HUES6 (cell line): ENCODE data around the gene PRKG1.

Experiments
- H3K27ac ChIP-seq: 2 replicates; pipeline ENCODE4 v1.7.0; 2013; ENCODE audit warnings: low read depth, mild to moderate bottlenecking, low read length, inconsistent platforms
- H3K27me3 ChIP-seq: 2 replicates; pipeline ENCODE4 v1.6.1; 2013; ENCODE audit warnings: low read length; ENCODE audit not compliant: control insufficient read depth, insufficient read depth
- H3K36me3 ChIP-seq: 2 replicates; pipeline ENCODE4 v1.6.1; 2013; ENCODE audit warnings: low read length; ENCODE audit not compliant: control insufficient read depth, insufficient read depth
- H3K4me1 ChIP-seq: 2 replicates; pipeline ENCODE4 v1.6.1; 2013; ENCODE audit warnings: low read length; ENCODE audit not compliant: control insufficient read depth, insufficient read depth
- H3K4me3 ChIP-seq: 2 replicates; pipeline ENCODE4 v1.5.1; 2013; ENCODE audit warnings: low read depth, low read length
- H3K9ac ChIP-seq: one replicate; pipeline ENCODE4 v1.6.1; 2013; ENCODE audit warnings: mild to moderate bottlenecking, low read length
- H3K9me3 ChIP-seq: 2 replicates; pipeline ENCODE4 v1.6.1; 2013; ENCODE audit warnings: low read depth, low read length; ENCODE audit not compliant: control insufficient read depth, insufficient read depth

The PRKG1 gene

DNA sequence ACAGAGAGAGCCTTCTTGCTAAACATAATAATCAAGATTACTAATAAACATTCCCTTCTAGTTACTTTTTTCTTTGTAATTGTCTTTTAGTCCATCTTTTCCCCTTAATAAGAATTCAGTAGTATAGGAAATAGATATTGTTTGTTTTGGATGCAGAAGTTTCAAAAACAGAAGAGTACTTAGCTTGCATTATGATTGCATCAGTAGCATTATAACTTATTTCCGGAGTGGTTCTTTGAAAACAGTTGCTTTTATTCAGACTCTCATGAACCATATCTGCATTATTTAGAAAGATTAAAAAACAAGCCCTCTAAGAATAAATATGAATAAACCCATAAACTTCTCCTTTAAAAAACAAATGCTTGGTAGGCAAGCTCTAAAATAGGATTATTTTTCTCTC is 1205.8 kb downstream of the PRKG1 start:
- Histone ChIP-seq H3K36me3 (no peaks in the 10 kb centered on the region), H3K4me1 (no peaks in the 10 kb centered on the region), H3K9ac (no peak overlapping the region), H3K4me3 (no peak overlapping the region), H3K9me3 (no peaks in the 10 kb centered on the region), H3K27me3 (no peaks in the 10 kb centered on the region), H3K27ac (no peak overlapping the region)

DNA sequence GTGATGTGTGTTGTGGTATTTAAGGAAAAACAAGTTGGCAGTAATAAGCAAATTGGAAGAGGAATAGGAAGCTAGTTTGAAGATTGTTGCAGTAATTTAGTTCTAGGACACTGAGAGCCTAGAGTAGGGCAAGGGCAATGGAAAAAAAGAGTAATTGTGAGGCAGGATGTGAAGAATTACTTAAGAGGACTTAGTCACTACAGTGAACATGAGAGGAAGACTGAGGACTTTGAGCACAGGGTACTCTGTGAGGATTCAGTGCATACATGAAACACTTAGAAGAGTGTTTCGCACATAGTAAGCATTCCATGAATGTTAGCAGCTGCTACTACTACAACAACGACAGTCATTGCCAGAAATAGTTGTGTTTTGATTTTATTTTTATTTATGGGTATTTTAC is 1208.9 kb downstream of the PRKG1 start:
- no peaks in the 10 kb centered on the region for H3K9me3 ChIP-seq
- H3K27me3 ChIP-seq = no peaks in the 10 kb centered on the region
- no peak overlapping the region for H3K9ac ChIP-seq
- no peak overlapping the region for H3K4me3 ChIP-seq
- no peaks in the 10 kb centered on the region for H3K36me3 ChIP-seq
- H3K27ac ChIP-seq = no peak overlapping the region
- H3K4me1 ChIP-seq = no peaks in the 10 kb centered on the region

DNA sequence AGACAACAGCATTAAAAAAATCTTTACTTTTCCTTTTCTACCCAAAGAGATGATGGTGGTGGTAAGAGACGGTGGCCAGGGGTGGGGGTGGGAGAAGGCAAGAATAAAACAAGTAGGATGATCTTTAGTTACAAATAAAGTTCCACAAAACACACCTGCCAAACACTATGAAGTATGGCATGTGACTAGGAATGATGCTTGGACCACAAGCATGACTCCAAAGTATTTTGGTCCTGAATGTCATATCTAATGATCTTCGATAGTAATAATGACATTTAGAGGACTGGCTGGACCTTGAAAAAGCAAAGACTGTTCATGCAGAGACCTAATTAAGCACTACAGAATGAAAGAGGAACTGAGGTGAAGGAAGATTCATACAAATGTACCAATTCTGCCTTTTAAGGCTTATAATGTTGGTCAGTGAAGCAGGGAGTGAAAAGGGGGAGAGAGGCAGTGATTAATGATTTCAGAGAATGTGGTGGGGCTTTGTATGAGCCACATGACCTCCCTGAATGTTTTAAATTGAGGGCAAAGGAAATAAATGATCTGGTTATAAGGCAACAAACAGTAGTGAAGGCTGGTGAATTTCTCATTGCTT is 1210.2 kb downstream of the PRKG1 start:
- no peak overlapping the region for H3K27ac ChIP-seq
- no peak overlapping the region for H3K9ac ChIP-seq

DNA sequence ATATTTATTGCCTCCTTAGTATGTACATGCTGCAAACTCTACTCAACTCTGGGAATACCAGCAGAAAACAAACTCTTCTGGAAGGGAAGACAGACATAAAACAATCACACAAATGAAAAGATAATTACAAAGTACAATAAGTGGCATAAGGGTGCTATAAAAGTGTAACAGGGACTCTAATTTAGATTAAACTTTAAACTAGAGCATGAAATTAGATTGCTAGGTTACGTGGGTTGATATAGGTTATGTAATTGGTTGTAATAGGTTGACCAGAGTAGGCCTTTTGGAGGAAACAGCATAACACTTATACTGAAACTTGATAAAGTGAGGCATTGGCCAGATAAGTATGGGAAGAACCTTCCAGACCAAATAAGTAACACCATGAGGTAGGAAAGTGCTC is 1213.6 kb downstream of the PRKG1 start:
- Histone ChIP-seq H3K4me3 (no peak overlapping the region), H3K27me3 (no peaks in the 10 kb centered on the region)

More for the DNA sequence above, 1210.2 kb downstream of the PRKG1 start:
- H3K9me3 ChIP-seq = no peaks in the 10 kb centered on the region
- no peaks in the 10 kb centered on the region for H3K4me1 ChIP-seq
- H3K27me3 ChIP-seq = no peaks in the 10 kb centered on the region
- no peaks in the 10 kb centered on the region for H3K36me3 ChIP-seq
- no peak overlapping the region for H3K4me3 ChIP-seq

DNA sequence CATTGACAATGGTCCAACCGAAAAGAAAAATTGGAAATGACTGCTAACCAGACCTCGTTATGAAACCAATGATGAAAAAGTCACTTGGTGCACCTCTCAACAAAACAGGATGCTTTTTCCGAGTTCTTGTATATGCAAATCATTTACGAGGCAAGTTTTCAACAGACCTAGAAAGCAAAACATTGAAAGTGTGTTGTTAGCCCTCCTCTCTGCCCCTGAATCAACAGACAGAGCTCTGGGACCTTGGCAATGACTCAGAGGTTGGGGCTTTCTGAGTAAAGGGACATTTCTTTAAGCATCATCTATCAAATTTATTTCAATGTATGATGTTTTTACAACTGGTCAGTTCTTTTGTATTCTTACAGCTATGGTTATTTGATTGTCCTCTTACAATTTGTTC is 1223.5 kb downstream of the PRKG1 start:
- Histone ChIP-seq H3K4me1 (no peaks in the 10 kb centered on the region), H3K4me3 (no peak overlapping the region), H3K9ac (no peak overlapping the region), H3K9me3 (peaks cover 8% of the 10 kb centered on the region), H3K36me3 (no peaks in the 10 kb centered on the region), H3K27ac (no peak overlapping the region), H3K27me3 (no peaks in the 10 kb centered on the region)

More for the DNA sequence above, 1213.6 kb downstream of the PRKG1 start:
- no peaks in the 10 kb centered on the region for H3K4me1 ChIP-seq
- no peaks in the 10 kb centered on the region for H3K36me3 ChIP-seq
- no peak overlapping the region for H3K9ac ChIP-seq
- H3K9me3 ChIP-seq = no peaks in the 10 kb centered on the region
- no peak overlapping the region for H3K27ac ChIP-seq

DNA sequence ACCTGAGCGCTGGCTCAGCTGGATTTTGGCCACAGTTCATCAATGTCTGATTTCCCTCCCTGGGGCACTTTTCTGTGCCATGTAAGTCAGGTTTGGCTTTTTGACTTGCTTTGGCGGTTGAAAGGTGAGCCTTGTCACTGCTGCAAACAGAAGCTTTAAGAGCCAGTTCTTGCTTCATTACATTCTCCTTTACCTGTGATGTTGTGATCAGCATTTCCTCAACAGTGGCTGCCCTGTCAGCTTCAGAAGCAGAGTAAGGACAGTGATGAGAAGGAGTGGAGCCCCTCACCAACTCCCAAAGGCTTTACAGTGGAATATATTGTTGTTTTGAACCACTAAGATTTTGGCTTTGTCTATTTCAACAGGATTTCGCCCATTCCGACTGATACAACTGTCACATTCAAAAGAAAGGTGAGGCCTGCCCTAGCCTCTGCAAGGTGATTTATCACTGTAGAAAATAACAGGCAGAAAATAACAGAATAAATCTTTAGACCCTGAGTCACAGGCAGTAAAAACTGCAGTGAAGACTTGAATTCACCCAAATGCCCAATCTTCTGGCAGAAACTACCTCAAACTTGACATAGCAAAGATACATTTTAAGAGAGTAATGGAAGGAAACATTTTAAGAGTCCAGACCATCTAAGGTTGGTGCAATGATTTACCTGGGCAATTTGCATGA is 1226.5 kb downstream of the PRKG1 start:
- H3K27ac ChIP-seq = no peak overlapping the region
- H3K9ac ChIP-seq = no peak overlapping the region
- no peak overlapping the region for H3K4me3 ChIP-seq
- no peaks in the 10 kb centered on the region for H3K27me3 ChIP-seq
- no peaks in the 10 kb centered on the region for H3K4me1 ChIP-seq
- H3K36me3 ChIP-seq = no peaks in the 10 kb centered on the region
- H3K9me3 ChIP-seq = peaks cover 8% of the 10 kb centered on the region

DNA sequence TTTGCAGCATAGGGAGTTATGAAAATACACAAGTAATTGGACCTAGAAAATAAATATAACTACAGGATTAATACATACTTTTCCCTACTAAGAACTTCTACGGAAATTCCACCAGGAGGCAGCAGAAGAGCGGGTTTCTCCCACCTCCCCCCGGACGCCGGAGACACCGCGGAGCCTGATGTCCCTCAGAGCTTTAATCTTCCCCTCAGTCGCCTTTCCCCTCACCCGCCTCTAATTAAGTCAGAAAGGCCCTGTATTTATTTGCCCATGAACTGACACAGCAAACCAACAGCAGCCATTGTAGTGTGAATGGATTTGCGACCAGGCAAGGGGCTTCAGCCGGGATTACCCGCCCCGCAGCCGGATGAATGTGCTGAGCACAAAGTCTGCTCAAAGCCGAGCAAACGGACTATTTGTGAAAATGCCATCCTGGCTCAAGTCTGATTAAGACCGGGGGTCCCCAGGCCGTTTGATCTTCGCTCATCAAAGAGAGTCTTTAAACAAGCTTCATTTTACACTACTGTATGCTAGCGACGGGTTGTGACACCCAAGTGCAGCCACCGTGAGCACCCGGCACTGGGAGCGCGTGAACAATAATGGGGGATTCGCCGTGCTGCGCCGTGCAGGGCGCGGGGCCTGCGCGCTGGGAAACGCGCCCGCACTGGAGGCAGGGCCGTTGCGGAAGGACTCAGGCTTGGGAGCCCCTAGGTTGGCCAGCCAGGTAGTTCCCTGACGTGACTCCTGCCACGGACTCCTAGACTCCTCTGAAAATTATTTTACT is 1234.2 kb downstream of the PRKG1 start:
- Histone ChIP-seq H3K4me3 (peak overlapping the region; percentile 87), H3K27me3 (peaks cover 52% of the 10 kb centered on the region)

DNA sequence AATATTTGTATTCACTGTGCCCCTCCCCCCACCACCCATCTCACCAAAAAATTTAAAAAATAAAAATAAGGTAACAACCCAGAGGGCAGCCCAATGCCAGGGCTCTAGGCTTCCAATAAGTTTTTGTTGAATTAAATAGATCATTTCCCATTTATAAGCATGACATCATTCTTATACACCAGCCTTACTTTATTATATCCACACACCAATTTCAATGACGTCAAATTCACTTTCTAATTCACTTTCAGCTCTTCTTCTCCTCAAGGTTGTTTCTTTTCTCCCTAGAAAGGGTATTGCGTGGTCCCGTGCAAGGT is 1238.6 kb downstream of the PRKG1 start:
- Histone ChIP-seq H3K27ac (no peak overlapping the region), H3K9ac (peak overlapping the region; percentile 80), H3K27me3 (peaks cover 92% of the 10 kb centered on the region), H3K4me3 (peak overlapping the region; percentile 72), H3K9me3 (no peaks in the 10 kb centered on the region), H3K36me3 (no peaks in the 10 kb centered on the region), H3K4me1 (peaks cover 9% of the 10 kb centered on the region; the same call in 1 of the 2 replicates)

More for the DNA sequence above, 1234.2 kb downstream of the PRKG1 start:
- H3K9ac ChIP-seq = peak overlapping the region; percentile 34
- no peak overlapping the region; the same call in 1 of the 2 replicates for H3K27ac ChIP-seq
- H3K4me1 ChIP-seq = peaks cover 6% of the 10 kb centered on the region; the same call in 1 of the 2 replicates
- no peaks in the 10 kb centered on the region for H3K36me3 ChIP-seq
- H3K9me3 ChIP-seq = no peaks in the 10 kb centered on the region

DNA sequence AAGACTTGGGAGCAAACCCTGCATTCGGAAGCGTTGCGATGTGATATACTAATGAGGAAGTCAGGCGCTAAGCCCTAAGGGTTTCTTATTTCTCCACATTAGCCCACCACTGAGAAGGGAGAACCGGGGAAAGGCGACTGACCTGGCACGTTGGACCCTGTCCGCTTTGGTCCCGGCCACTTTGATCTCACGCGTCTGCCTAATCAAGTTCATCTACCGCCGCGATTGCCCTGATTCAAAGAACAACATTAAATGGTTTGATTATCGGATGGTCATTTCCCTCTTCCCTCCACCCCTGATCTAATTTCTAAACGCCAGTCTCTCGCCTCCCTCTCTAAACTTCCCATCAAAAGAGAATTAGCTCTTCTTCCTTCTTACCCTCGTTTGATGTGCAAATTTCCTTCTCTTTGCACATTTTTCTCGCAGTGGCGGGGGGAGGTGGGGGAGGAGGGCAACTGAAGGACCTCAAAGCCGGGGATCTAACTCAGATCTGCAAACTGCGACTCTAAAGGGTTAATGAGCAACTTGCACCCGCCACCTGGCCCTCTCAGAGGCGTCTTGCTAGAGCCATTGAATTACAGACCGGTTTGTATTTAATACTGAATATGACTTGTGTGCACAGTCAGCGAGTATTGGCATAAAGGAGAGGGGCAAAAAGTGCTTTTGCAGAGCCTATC is 1239.1 kb downstream of the PRKG1 start:
- H3K9ac ChIP-seq = peak overlapping the region; percentile 80
- H3K27ac ChIP-seq = no peak overlapping the region; the same call in 1 of the 2 replicates
- H3K27me3 ChIP-seq = peaks cover 92% of the 10 kb centered on the region
- H3K36me3 ChIP-seq = no peaks in the 10 kb centered on the region
- peak overlapping the region; percentile 72 for H3K4me3 ChIP-seq
- peaks cover 9% of the 10 kb centered on the region; the same call in 1 of the 2 replicates for H3K4me1 ChIP-seq
- no peaks in the 10 kb centered on the region for H3K9me3 ChIP-seq

DNA sequence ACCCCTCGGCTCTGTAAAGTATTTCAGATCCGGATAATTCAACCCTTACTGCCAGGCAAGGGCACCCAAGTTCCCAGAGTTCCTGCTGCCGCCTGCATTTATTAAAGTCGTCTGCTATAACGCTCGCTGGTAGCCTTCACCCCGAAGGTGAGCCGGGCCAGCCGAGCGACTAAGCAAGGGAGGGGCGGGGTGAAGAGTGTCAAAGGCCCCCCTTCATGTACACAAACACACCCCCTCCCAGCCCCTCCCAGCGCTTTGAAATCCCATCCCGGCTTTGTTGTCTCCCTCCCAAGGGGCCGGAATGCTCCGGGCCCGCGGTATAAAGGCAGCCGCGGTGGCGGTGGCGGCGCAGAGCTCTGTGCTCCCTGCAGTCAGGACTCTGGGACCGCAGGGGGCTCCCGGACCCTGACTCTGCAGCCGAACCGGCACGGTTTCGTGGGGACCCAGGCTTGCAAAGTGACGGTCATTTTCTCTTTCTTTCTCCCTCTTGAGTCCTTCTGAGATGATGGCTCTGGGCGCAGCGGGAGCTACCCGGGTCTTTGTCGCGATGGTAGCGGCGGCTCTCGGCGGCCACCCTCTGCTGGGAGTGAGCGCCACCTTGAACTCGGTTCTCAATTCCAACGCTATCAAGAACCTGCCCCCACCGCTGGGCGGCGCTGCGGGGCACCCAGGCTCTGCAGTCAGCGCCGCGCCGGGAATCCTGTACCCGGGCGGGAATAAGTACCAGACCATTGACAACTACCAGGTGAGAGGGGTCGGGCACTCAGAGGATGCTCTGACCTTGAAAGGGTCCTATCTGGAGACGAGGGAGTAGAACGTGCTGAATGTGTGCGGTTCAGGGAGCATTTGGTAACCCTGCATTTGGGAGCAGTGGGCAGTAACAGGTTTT is 1239.9 kb downstream of the PRKG1 start, which contains the start of gene DKK1:
Gene DKK1 (plus strand): TSS at position 349 of the 889 bp plus-strand sequence. CDS start 154 bp downstream, at position 503.
- Histone ChIP-seq H3K27me3 (peaks cover 84% of the 10 kb centered on the region), H3K27ac (no peak within 1 kb of the TSS; the same call in 1 of the 2 replicates), H3K4me3 (peak within 1 kb of the TSS; percentile 72), H3K9me3 (no peaks in the 10 kb centered on the region), H3K36me3 (no peaks in the 10 kb centered on the region), H3K4me1 (peaks cover 9% of the 10 kb centered on the region; the same call in 1 of the 2 replicates), H3K9ac (peak within 1 kb of the TSS; percentile 80)
